H9 (cell line): ENCODE data around the gene GRM3. TPM values are rescaled to one million over a fixed set of nuclear protein-coding genes. Genes with fewer than 3 reads are reported as not detected.
A peak's percentile ranks its signal among the peaks of the same experiment; 100 is the strongest.

Experiments
- DNase-seq: peaks from one replicate; pipeline ENCODE4 v3.0.0-alpha.2; 2017
- H2AFZ ChIP-seq: one replicate; pipeline ENCODE4 v1.6.1; 2013; ENCODE audit warnings: mild to moderate bottlenecking, low read length, control low read depth, moderate library complexity
- H2AK5ac ChIP-seq: 2 replicates; pipeline ENCODE4 v1.6.1; 2013; ENCODE audit warnings: low read length, control low read depth, mixed read lengths; ENCODE audit not compliant: insufficient read length
- H2BK120ac ChIP-seq: one replicate; pipeline ENCODE4 v1.6.1; 2013; ENCODE audit warnings: low read depth, mild to moderate bottlenecking, low read length, control low read depth, inconsistent platforms; ENCODE audit not compliant: poor library complexity, severe bottlenecking
- H2BK12ac ChIP-seq: 2 replicates; pipeline ENCODE4 v1.6.1; 2013; ENCODE audit warnings: low read length, control low read depth, mixed read lengths, low read depth; ENCODE audit not compliant: insufficient read length
- H2BK15ac ChIP-seq: 2 replicates; pipeline ENCODE4 v1.6.1; 2013; ENCODE audit warnings: low read depth, low read length, control low read depth
- H2BK20ac ChIP-seq: one replicate; pipeline ENCODE4 v1.6.1; 2013; ENCODE audit warnings: low read depth, mild to moderate bottlenecking, low read length, control low read depth, inconsistent platforms; ENCODE audit not compliant: poor library complexity, severe bottlenecking
- H2BK5ac ChIP-seq: 2 replicates; pipeline ENCODE4 v1.6.1; 2013; ENCODE audit warnings: low read length, control low read depth, mixed read lengths; ENCODE audit not compliant: insufficient read length
- H3K14ac ChIP-seq: 2 replicates; pipeline ENCODE4 v1.6.1; 2013; ENCODE audit warnings: low read length, control low read depth; ENCODE audit not compliant: insufficient read depth
- H3K18ac ChIP-seq: 2 replicates; pipeline ENCODE4 v1.6.1; 2013; ENCODE audit warnings: low read depth, mild to moderate bottlenecking, mixed read lengths, low read length, control low read depth; ENCODE audit not compliant: insufficient read length
- H3K23ac ChIP-seq: 2 replicates; pipeline ENCODE4 v1.6.1; 2013; ENCODE audit warnings: low read length, control low read depth, mixed read lengths, low read depth; ENCODE audit not compliant: insufficient read length
- H3K23me2 ChIP-seq: 2 replicates; pipeline ENCODE4 v1.6.1; 2013; ENCODE audit warnings: low read depth, mild to moderate bottlenecking, mixed read lengths, low read length, control low read depth; ENCODE audit not compliant: insufficient read length, poor library complexity, severe bottlenecking
- H3K27ac ChIP-seq: 2 replicates; pipeline ENCODE4 v1.5.1; 2013; ENCODE audit warnings: low read length, control low read depth, mixed read lengths, low read depth; ENCODE audit not compliant: insufficient read length
- H3K27me3 ChIP-seq: 2 replicates; pipeline ENCODE4 v1.6.1; 2013; ENCODE audit warnings: low read length, control low read depth, inconsistent platforms; ENCODE audit not compliant: insufficient read depth
- H3K4ac ChIP-seq: 2 replicates; pipeline ENCODE4 v1.6.1; 2013; ENCODE audit warnings: low read depth, mild to moderate bottlenecking, control low read depth, inconsistent platforms, low read length, moderate library complexity
- H3K4me1 ChIP-seq: 2 replicates; pipeline ENCODE4 v1.6.1; 2013; ENCODE audit warnings: low read length, control low read depth, inconsistent platforms; ENCODE audit not compliant: insufficient read depth
- H3K4me2 ChIP-seq: 2 replicates; pipeline ENCODE4 v1.6.1; 2013; ENCODE audit warnings: low read length, control low read depth, mixed read lengths; ENCODE audit not compliant: insufficient read length, insufficient read depth
- H3K56ac ChIP-seq: 2 replicates; pipeline ENCODE4 v1.6.1; 2013; ENCODE audit warnings: low read depth, mild to moderate bottlenecking, mixed read lengths, low read length, control low read depth; ENCODE audit not compliant: insufficient read length
- H3K79me1 ChIP-seq: 2 replicates; pipeline ENCODE4 v1.6.1; 2013; ENCODE audit warnings: low read depth, mild to moderate bottlenecking, moderate library complexity, low read length, control low read depth, inconsistent platforms; ENCODE audit not compliant: insufficient read depth, poor library complexity, severe bottlenecking
- H3K79me2 ChIP-seq: 2 replicates; pipeline ENCODE4 v1.6.1; 2013; ENCODE audit warnings: low read length, control low read depth, inconsistent platforms; ENCODE audit not compliant: insufficient read depth
- H3K9ac ChIP-seq: 2 replicates; pipeline ENCODE4 v1.6.1; 2013; ENCODE audit warnings: low read length, control low read depth, mixed read lengths; ENCODE audit not compliant: insufficient read length; ENCODE audit errors: extremely low read depth
- H3K9me3 ChIP-seq: one replicate; pipeline ENCODE4 v1.6.1; 2013; ENCODE audit warnings: low read depth, low read length, inconsistent platforms; ENCODE audit not compliant: control insufficient read depth
- H3T11ph ChIP-seq: one replicate; pipeline ENCODE4 v1.6.1; 2013; ENCODE audit warnings: mild to moderate bottlenecking, low read length, control low read depth, inconsistent platforms
- H4K20me1 ChIP-seq: one replicate; pipeline ENCODE4 v1.6.1; 2013; ENCODE audit not compliant: control insufficient read depth, insufficient read length, insufficient read depth
- H4K5ac ChIP-seq: 2 replicates; pipeline ENCODE4 v1.6.1; 2013; ENCODE audit warnings: low read depth, mild to moderate bottlenecking, mixed read lengths, low read length, control low read depth; ENCODE audit not compliant: insufficient read length
- H4K8ac ChIP-seq: replicated peaks from 2 replicates; pipeline ENCODE4 v1.6.1; 2013; ENCODE audit warnings: low read length, control low read depth, mixed read lengths, low read depth; ENCODE audit not compliant: insufficient read length
- H4K91ac ChIP-seq: 2 replicates; pipeline ENCODE4 v1.6.1; 2013; ENCODE audit warnings: low read depth, mild to moderate bottlenecking, moderate library complexity, mixed read lengths, low read length, control low read depth; ENCODE audit not compliant: insufficient read length
- H3K27ac Mint-ChIP-seq, 3 experiments: 2 replicates in 2 of 3; 3 replicates in 1 of 3; pipeline ENCODE4 v1.8.0; 2020 to 2021; ENCODE audit warnings: mixed read lengths in 3 of 3, mild to moderate bottlenecking in 1 of 3, moderate library complexity in 1 of 3
- H3K27me3 Mint-ChIP-seq: 2 replicates; pipeline ENCODE4 v1.8.0; 2021; ENCODE audit warnings: low read depth, mild to moderate bottlenecking, moderate library complexity, mixed read lengths
- H3K36me3 Mint-ChIP-seq, 3 experiments: 2 replicates in 2 of 3; 3 replicates in 1 of 3; pipeline ENCODE4 v1.8.0; 2020 to 2021; ENCODE audit warnings: low read depth in 3 of 3, mixed read lengths in 3 of 3; ENCODE audit not compliant: insufficient read depth in 1 of 3
- H3K4me1 Mint-ChIP-seq, 2 experiments: 2 replicates each; pipeline ENCODE4 v1.8.0; 2020; ENCODE audit warnings: mixed read lengths in 2 of 2
- H3K4me3 Mint-ChIP-seq, 2 experiments: 2 replicates in 1 of 2; 3 replicates in 1 of 2; pipeline ENCODE4 v1.8.0; 2020 to 2021; ENCODE audit warnings: mild to moderate bottlenecking in 2 of 2, mixed read lengths in 2 of 2, moderate library complexity in 1 of 2
- H3K9me3 Mint-ChIP-seq, 2 experiments: 2 replicates in 1 of 2; 3 replicates in 1 of 2; pipeline ENCODE4 v1.8.0; 2020; ENCODE audit warnings: mild to moderate bottlenecking in 2 of 2, mixed read lengths in 2 of 2, moderate library complexity in 1 of 2
- WGBS: extraction: QIAGEN DNeasy Blood & Tissue Kit; methylation state at CpG from one replicate; pipeline ENCODE4 v1.1.7; 2013; ENCODE audit warnings: missing lambda C conversion rate, low lambda C conversion rate, mixed read lengths; ENCODE audit not compliant: insufficient read length; ENCODE audit errors: extremely low coverage; 5-methylcytosine and 5-hydroxymethylcytosine counted together
- total RNA-seq: library from RNA; stranded (reverse); gene quantifications from 2 replicates; pipeline ENCODE4 v1.2.1, GENCODE V29; 2021
- TF ChIP-seq, protein P1 (sequence below): fragments of 200-600 bp; sonication (generic); conservative IDR thresholded peaks from 3 replicates; pipeline ENCODE4 v1.8.0; 2021; ENCODE audit warnings: antibody characterized with exemption, mild to moderate bottlenecking

GRM3 gene
- total RNA-seq, 1 experiment from 2014 or later = 0.15 TPM

DNA sequence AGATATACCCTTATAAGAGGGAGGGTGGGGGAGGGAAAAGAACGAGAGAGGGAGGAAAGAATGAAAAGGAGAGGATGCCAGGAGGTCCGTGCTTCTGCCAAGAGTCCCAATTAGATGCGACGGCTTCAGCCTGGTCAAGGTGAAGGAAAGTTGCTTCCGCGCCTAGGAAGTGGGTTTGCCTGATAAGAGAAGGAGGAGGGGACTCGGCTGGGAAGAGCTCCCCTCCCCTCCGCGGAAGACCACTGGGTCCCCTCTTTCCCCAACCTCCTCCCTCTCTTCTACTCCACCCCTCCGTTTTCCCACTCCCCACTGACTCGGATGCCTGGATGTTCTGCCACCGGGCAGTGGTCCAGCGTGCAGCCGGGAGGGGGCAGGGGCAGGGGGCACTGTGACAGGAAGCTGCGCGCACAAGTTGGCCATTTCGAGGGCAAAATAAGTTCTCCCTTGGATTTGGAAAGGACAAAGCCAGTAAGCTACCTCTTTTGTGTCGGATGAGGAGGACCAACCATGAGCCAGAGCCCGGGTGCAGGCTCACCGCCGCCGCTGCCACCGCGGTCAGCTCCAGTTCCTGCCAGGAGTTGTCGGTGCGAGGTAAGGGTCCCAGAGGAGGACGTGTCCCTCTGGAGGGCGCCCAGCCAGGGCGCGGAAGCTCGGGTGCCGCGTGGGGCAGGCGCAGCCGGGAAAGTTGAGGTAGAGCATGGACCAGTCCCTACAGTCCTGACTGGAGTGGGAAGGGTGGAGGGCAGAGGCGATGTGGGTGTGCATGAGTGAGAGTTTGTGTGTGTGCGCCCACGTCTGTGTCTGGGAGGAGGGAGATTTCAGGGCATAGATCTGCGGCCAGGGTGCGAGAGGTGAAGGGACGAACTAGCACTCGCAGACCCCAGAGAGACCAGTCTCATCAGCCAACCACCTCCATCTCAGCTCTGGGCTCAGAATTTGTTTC lies 844 bp downstream of the GRM3 start:
- no peak overlapping the region for H2BK120ac ChIP-seq
- Mint-ChIP-seq H3K27me3 (peaks cover 40% of the 10 kb centered on the region), H3K9me3 (no peaks in the 10 kb centered on the region), H3K36me3 (no peaks in the 10 kb centered on the region), H3K4me3 (peak overlapping the region; percentile 78 to 99), H3K4me1 (peaks cover 29 to 30% of the 10 kb centered on the region in 2 experiments), H3K27ac (peak overlapping the region in 1 of 3 experiments; percentile 59; a peak in 1 of 7 replicates)
- peak overlapping the region; percentile 98 for H3K4me2 ChIP-seq
- H3K27me3 ChIP-seq = peaks cover 4% of the 10 kb centered on the region; the same call in 1 of the 2 replicates
- DNase-seq = peak; percentile 65
- TF ChIP-seq, protein P1, sequence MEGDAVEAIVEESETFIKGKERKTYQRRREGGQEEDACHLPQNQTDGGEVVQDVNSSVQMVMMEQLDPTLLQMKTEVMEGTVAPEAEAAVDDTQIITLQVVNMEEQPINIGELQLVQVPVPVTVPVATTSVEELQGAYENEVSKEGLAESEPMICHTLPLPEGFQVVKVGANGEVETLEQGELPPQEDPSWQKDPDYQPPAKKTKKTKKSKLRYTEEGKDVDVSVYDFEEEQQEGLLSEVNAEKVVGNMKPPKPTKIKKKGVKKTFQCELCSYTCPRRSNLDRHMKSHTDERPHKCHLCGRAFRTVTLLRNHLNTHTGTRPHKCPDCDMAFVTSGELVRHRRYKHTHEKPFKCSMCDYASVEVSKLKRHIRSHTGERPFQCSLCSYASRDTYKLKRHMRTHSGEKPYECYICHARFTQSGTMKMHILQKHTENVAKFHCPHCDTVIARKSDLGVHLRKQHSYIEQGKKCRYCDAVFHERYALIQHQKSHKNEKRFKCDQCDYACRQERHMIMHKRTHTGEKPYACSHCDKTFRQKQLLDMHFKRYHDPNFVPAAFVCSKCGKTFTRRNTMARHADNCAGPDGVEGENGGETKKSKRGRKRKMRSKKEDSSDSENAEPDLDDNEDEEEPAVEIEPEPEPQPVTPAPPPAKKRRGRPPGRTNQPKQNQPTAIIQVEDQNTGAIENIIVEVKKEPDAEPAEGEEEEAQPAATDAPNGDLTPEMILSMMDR = no peak
- H2AK5ac ChIP-seq = no peak overlapping the region
- WGBS = no CpG with 5 or more reads among the region's 42 CpGs
- H4K5ac ChIP-seq = no peak overlapping the region
- H3K14ac ChIP-seq = peak overlapping the region; percentile 74; the same call in 1 of the 2 replicates
- no peaks in the 10 kb centered on the region for H3K4me1 ChIP-seq
- H3K9me3 ChIP-seq = no peaks in the 10 kb centered on the region
- no peak overlapping the region for H2BK5ac ChIP-seq
- H3K23ac ChIP-seq = no peak overlapping the region
- no peak overlapping the region for H3K56ac ChIP-seq
- no peak overlapping the region for H3K27ac ChIP-seq
- no peak overlapping the region for H3K4ac ChIP-seq
- H4K8ac ChIP-seq = no peak overlapping the region
- H3K18ac ChIP-seq = peak overlapping the region; percentile 51
- H3T11ph ChIP-seq = no peak overlapping the region
- H3K9ac ChIP-seq = peak overlapping the region; percentile 46
- no peak overlapping the region for H2BK20ac ChIP-seq
- H2BK15ac ChIP-seq = no peak overlapping the region
- no peak overlapping the region for H2BK12ac ChIP-seq
- H3K23me2 ChIP-seq = peaks cover 21% of the 10 kb centered on the region
- no peak overlapping the region for H4K91ac ChIP-seq
- H4K20me1 ChIP-seq = no peaks in the 10 kb centered on the region
- no peaks in the 10 kb centered on the region for H3K79me1 ChIP-seq
- H2AFZ ChIP-seq = peak overlapping the region; percentile 63
- no peaks in the 10 kb centered on the region for H3K79me2 ChIP-seq
